Inflammatory macrophage treated with lipopolysaccharide for 4 hours (primary cell): ENCODE data around the gene EGLN3.
A peak's percentile ranks its signal among the peaks of the same experiment; 100 is the strongest.
"Not testable (repeated sequence)": the region's sequence is repeated elsewhere in the genome, so short reads cannot be mapped to it uniquely, and the experiment has no call there.

Experiments used
- DNase-seq: peaks from one replicate; pipeline ENCODE4 v3.0.0-alpha.2; 2020

EGLN3 gene

DNA sequence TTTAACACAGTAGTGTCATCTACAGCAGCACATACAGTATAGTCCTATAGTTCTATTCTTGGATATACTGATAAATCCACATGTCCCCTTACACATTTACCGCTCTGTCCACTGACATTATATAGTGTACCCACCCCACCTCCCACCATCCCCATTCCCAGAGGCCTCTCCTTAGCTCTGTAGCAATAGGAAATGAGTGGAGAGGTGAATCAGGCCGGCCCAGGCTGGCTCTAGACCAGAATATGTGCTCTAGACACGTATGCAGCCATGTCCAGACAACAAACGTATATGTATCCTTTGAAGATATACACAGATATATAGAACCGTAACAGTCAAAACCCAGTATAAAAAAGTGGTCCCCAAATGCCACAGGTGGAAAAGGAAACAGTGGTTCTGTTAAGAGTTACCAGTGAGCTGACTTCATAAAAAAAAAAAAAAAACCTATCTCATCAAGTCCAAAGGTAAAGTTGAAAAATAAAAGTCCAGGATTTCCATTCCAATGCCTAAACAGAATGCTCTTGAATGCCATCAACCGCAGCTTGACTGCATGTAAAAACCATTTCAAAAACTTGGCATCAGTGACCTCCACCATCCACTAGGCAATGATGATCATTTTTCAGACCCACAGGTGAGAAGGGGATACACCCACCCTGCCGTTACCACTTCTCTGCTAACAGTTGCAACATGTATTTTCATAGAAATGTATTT is 16.7 kb downstream of the EGLN3 start:
- no peak for DNase-seq

GRCh38 chr14:33933386-33933933 is 17.4 kb downstream of the EGLN3 start:
- DNase-seq, result no peak

DNA sequence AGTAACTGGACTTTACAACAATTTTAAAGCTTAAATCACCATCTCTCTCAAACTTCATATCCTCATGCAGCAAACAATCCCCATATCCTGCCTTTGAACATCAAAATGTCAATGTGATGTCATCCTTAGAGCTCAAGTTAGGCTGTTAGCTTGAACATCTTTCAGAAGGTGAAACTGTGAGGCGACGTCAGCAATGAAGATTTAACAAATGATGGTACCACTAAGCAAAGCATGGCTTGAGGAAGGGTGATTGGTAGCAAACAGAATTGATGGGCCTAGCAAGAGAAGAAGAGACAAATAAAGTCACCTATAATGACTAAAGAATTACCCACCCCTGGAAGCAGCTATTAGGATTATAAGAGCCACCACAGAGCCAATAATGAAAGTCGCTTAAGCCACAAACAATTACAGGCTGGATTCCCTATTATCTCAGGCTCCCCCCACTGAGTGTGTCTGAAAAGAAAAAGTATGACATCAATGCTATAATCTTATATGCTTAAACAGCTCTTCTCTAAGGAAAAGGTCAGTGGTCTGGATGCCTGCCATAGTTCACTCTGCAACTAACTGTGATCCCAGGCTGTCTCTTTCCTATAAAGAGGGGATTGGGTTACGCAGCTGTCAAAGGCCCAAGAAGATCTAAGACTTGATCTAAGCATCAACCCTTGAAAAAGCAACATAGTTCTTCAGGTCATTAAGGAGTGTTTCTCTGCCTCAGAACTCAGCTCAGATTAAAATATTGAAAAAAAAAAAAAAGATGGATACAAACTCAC is 18.1 kb downstream of the EGLN3 start:
- no peak for DNase-seq

DNA sequence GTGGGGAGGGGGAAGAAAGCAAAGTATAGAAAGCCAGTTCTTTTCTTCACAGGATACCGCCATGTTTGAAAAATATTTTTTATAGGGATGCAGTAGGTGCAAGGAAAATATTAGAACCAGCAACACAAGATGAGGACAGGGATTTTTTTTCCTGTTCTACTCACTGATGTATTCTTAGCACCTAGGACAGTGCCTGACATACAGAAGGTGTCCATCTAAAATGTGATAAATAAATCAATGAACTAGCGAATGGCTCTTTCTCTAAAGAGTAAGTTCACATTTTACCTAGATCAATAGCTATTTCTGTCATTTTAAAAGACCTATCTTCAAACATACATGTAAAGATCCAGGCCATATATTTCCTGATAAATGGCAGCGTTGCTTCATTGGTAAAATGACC is 18.8 kb downstream of the EGLN3 start:
- no peak for DNase-seq

DNA sequence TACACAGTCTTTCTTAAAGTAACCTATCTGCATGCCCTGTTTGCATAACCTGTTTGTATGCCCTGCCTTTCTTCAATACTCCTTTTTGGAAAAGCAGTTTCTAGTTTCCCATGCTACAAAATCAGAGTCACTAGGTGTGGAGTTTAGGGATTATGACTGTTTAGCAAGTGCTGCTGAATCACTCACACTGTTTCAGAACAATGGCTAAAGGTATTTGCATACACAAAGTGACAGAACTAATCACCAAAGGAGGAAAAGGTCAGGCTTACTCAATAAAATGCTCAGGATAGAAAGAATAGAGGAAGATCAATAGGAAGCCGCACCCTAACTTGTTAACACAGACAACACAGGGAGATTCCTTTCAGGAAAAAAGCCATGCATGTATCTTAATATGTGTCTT is 19.4 kb downstream of the EGLN3 start:
- DNase-seq, result no peak

- DNase-seq, result no peak
Measured at GRCh38 chr14:33930439-33930838, 20.4 kb downstream of the EGLN3 start.

GRCh38 chr14:33929799-33930408 is 21.0 kb downstream of the EGLN3 start:
- no peak for DNase-seq

- no peak for DNase-seq
Measured at GRCh38 chr14:33928895-33929294, 22.0 kb downstream of the EGLN3 start.

- no peak for DNase-seq
Measured at GRCh38 chr14:33927944-33928343, 22.9 kb downstream of the EGLN3 start.

GRCh38 chr14:33926967-33927366 is 23.9 kb downstream of the EGLN3 start:
- DNase-seq, result not testable (repeated sequence)

DNA sequence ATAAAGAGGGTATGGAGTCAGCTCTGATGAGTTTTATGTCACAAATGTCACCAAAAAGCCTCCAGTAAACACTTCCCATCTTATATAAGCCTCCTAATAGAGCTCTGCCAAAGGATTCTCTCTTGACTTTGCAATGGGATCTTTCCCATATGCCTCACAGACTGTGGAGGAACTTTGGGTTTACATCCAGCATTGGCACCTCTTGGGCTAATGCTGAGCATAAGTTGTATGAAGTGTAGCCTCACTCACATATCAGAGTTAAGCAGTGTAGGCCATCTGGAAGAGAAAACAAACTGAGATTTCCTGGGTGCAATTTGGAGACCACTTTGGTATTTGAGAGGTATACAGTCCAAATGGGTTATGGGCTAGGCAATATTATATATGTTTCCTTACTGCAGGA is 24.9 kb downstream of the EGLN3 start:
- no peak for DNase-seq

- DNase-seq, result no peak
Measured at GRCh38 chr14:33925235-33925634, 25.6 kb downstream of the EGLN3 start.

- DNase-seq, result peak; percentile 21
Measured at GRCh38 chr14:33924566-33925100, 26.2 kb downstream of the EGLN3 start.

- DNase-seq, result no peak
Measured at GRCh38 chr14:33922125-33922524, 28.7 kb downstream of the EGLN3 start.

DNA sequence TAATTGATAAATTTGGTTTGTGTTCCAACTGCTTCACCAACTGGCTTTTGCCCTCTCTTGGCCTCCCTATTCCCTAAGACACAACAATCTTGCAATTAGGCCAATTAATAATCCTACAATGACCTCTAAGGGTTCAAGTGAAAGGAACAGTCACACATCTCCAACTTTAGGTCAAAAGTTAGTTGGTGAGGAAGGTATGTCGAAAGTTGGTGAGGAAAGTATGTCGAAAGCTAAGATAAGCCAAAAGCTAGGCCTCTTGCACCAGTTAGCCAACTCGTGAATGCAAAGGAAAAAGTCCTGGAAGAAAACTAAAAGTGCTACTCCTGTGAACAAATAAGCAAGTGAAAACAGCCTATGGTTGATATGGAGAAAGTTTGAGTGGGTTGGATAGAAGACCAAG is 32.6 kb downstream of the EGLN3 start:
- DNase-seq, result no peak

DNA sequence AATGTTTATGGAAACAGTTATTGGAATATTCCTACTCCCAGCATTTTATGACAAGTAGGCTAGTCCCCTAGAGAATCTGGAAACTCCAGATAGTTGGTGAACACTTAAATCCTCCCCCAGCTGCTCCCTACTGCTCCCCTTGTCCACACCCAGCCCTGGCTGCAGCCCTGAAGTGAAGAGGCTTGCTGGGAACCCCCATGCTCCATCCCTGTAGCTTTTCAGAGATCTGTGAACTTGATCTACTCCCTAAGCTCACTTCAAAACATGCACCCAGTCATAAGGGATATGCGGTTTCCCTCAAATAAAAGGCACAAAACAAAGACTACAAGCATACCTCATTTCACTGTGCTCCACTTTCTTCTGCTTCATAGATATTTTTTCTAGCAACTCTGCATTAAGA is 33.2 kb downstream of the EGLN3 start:
- no peak for DNase-seq

- DNase-seq, result no peak
Measured at GRCh38 chr14:33916663-33917565, 34.0 kb downstream of the EGLN3 start.

DNA sequence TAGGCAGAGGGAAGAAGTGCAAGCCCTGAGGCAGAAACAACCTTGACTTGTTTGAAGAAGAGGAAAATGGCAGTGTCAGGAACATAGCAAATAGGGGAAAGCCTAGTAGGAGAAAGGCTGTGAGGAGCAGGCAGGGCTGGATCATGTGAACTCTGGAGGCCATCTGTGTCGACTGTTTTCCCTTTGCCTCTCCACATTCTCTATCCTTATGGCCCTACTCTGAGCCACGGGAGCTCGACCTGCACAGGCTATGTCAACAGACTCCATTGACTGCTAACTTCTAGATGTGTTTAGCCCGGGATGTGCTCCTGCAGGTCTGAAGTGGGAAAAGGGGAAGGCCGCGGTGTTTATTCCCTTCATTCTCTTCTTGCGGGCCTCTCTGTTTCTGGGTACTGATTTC is 35.2 kb downstream of the EGLN3 start:
- DNase-seq, result no peak

DNA sequence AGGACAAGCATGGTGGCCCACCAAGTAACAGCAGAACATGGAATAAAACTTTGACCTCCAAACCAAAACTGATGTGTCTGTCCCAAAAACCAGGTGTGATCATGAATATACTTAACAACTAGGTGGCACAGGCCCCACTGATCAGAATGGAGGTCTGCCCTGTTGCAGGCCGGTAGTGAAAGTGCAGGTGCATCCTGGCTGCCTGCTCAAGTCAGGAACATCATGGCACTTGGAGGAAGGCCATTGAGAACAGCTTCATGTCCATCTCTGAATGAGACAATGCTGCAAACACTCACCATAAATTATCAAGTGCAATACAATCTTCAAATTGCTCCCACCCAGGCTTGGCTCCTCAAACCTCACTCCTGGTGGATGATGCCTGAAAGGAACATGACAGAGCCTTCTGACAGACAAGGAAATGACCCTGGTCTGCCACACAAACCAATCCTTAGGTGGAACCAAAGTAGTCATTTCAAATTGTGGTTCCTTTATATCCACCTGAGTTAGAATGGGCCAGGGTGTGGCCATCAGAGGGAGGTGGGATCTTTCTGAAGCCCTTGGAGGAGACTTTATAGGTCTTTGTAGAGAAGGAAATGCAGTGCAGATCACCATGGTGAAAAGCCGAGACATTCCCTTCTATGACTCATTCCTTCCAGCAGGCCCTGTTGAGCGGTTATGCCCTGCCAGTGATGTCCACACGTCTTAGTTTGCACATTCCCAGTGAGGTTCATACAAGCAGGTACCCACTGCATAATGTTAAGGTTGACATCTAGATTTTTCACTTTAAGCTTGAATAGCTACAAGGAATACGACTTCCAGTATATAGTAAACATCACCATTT is 36.0 kb downstream of the EGLN3 start:
- DNase-seq, result no peak

DNA sequence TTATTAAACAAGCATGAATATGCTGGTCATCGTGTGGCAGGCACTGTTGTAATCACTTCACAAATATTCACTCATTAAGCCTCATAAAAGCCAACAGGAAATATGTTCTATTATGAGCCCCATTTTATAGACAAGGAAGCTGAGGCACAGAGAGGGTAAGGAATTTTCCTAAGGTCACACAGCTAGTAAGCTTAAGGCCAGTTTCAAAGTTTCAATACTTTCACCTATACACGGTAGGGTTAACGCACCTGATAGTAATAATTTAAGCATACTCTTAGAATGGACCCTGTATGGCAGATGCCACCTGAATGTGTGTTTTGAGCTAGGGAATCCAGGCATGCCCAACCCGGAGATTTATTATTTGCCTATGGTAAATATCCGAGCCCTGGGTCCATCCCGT is 39.8 kb downstream of the EGLN3 start:
- no peak for DNase-seq

DNA sequence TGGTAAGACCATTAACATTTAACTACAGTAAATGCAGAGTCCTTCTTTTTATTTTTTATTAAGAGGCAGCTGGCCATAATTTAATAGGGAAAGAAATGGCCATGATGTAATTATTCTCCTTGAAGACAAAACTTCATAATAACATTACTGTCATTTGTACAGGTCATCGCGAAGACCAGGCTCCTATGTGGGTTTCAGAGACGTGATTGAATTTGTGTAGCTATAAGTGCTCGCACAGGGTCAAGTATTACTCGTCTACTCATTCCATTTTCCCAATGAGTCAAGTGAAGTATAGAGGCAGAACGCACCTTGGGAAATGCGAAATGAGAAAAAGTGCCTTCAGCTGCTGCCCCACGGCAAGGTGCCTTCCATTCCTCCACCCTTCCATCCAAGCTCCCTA is 40.4 kb downstream of the EGLN3 start:
- no peak for DNase-seq
